Smooth muscle cell (in vitro differentiated cells): Measurements from ENCODE around the gene ANK3. TPM values are rescaled to one million over a fixed set of nuclear protein-coding genes. Genes with fewer than 3 reads are reported as not detected.

Experiments
- DNase-seq: peaks from one replicate; lab custom pipeline; 2025; ENCODE audit not compliant: unreplicated experiment; lab: John Stamatoyannopoulos, UW
- H2AFZ ChIP-seq: fragments of 200-600 bp; sonication (generic); 2 replicates; pipeline ENCODE4 v1.6.0; 2016; ENCODE audit warnings: antibody characterized with exemption, low read depth, mild to moderate bottlenecking
- H3F3A ChIP-seq: fragments of 200-600 bp; sonication (generic); 2 replicates; pipeline ENCODE4 v1.6.0; 2017; ENCODE audit warnings: antibody characterized with exemption, low read depth
- H3K27ac ChIP-seq: fragments of 200-600 bp; sonication (generic); 2 replicates; pipeline ENCODE4 v1.5.1; 2016; ENCODE audit warnings: low read depth, mild to moderate bottlenecking
- H3K27me3 ChIP-seq: fragments of 200-600 bp; sonication (generic); 2 replicates; pipeline ENCODE4 v1.6.1; 2016; ENCODE audit warnings: low read depth, mild to moderate bottlenecking
- H3K36me3 ChIP-seq: fragments of 200-600 bp; sonication (generic); 2 replicates; pipeline ENCODE4 v1.5.1; 2016; ENCODE audit warnings: low read depth
- H3K4me1 ChIP-seq: fragments of 200-600 bp; sonication (generic); 2 replicates; pipeline ENCODE4 v1.5.1; 2016; ENCODE audit warnings: low read depth
- H3K4me2 ChIP-seq: fragments of 200-600 bp; sonication (generic); 2 replicates; pipeline ENCODE4 v1.6.0; 2016; ENCODE audit warnings: mild to moderate bottlenecking
- H3K4me3 ChIP-seq: fragments of 200-600 bp; sonication (generic); 2 replicates; pipeline ENCODE4 v1.5.1; 2016; ENCODE audit warnings: mild to moderate bottlenecking
- H3K79me2 ChIP-seq: fragments of 200-600 bp; sonication (generic); 2 replicates; pipeline ENCODE4 v1.6.0; 2016; ENCODE audit warnings: low read depth, mild to moderate bottlenecking
- H3K9ac ChIP-seq: fragments of 200-600 bp; sonication (generic); 2 replicates; pipeline ENCODE4 v1.6.0; 2016; ENCODE audit warnings: low read depth
- H3K9me3 ChIP-seq: fragments of 200-600 bp; sonication (generic); replicated peaks from 2 replicates; pipeline ENCODE4 v1.5.1; 2016; ENCODE audit warnings: low read depth
- H4K20me1 ChIP-seq: fragments of 200-600 bp; sonication (generic); 2 replicates; pipeline ENCODE4 v1.6.0; 2016; ENCODE audit warnings: low read depth
- WGBS: methylation state at CpG from one replicate; pipeline ENCODE4 v1.1.7; 2016; ENCODE audit warnings: low lambda C conversion rate; 5-methylcytosine and 5-hydroxymethylcytosine counted together
- polyA plus RNA-seq: library from polyadenylated mRNA; unstranded; fragments of >200 nt; fragmentation: Nextera tagmentation; extraction: Ambion mirVana; gene quantifications from 2 replicates; pipeline ENCODE4 v1.2.1, GENCODE V29; 2016
- total RNA-seq: library from RNA; depleted of rRNA; stranded (reverse); fragments of >200 nt; gene quantifications from 2 replicates; pipeline ENCODE4 v1.2.3, GENCODE V29; 2014
- TF ChIP-seq, protein P1 (sequence below): fragments of 200-600 bp; sonication (generic); IDR thresholded peaks from 2 replicates; pipeline ENCODE4 v1.5.1; 2017; ENCODE audit warnings: borderline replicate concordance, mild to moderate bottlenecking, antibody characterized with exemption; ENCODE audit not compliant: insufficient read depth, poor library complexity, severe bottlenecking

The ANK3 gene
- total and polyA plus RNA-seq, 2 experiments from 2014 or later = 28.2 to 85.5 TPM

- TF ChIP-seq, protein P1, sequence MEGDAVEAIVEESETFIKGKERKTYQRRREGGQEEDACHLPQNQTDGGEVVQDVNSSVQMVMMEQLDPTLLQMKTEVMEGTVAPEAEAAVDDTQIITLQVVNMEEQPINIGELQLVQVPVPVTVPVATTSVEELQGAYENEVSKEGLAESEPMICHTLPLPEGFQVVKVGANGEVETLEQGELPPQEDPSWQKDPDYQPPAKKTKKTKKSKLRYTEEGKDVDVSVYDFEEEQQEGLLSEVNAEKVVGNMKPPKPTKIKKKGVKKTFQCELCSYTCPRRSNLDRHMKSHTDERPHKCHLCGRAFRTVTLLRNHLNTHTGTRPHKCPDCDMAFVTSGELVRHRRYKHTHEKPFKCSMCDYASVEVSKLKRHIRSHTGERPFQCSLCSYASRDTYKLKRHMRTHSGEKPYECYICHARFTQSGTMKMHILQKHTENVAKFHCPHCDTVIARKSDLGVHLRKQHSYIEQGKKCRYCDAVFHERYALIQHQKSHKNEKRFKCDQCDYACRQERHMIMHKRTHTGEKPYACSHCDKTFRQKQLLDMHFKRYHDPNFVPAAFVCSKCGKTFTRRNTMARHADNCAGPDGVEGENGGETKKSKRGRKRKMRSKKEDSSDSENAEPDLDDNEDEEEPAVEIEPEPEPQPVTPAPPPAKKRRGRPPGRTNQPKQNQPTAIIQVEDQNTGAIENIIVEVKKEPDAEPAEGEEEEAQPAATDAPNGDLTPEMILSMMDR = no peak
- Histone ChIP-seq H3F3A (no peaks in the 10 kb centered on the region), H3K27ac (no peak overlapping the region), H3K27me3 (no peaks in the 10 kb centered on the region), H3K79me2 (no peaks in the 10 kb centered on the region), H3K4me2 (no peak overlapping the region), H3K36me3 (no peaks in the 10 kb centered on the region), H3K9me3 (no peaks in the 10 kb centered on the region), H2AFZ (no peak overlapping the region), H3K4me3 (no peak overlapping the region), H3K9ac (no peak overlapping the region), H3K4me1 (no peaks in the 10 kb centered on the region), H4K20me1 (no peaks in the 10 kb centered on the region)
- DNase-seq = no peak
- 75% methylated on average over 6 of the region's 6 CpGs for WGBS
Measured at GRCh38 chr10:60237977-60238758, 151.5 kb downstream of the ANK3 start.

DNA sequence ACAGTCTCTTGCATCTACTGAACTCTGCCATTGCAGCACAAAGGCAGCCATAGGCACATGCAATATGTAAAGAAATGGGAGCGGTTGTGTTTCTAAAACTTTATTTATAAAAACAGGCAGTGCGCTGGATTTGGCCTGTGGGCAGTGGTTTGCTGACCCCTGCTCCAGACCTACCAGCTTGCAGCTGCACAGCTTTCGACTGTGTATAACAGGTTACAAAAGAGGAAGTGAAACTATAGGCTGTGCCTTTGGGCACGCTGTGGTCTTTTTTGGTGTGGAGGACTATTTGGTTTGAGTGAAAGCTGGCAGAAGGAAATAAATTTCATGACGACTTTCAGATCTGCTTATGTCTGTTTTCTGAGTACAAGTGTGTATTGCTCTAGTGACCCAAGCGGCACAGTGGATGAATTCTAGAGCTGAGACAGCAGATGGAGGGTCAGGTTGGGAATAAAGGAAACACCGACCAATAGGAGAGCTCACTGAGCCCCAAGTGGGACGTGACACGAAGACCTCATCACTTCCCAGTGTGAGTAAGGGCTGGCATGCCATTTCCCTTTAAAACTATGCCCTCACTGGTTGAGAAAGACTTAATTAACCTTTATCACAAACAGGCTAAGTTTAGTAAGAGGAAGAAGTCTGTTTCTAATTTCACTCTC lies 152.7 kb downstream of the ANK3 start:
- no peaks in the 10 kb centered on the region for H3K36me3 ChIP-seq

GRCh38 chr10:60235001-60235400 lies 154.7 kb downstream of the ANK3 start:
- no peaks in the 10 kb centered on the region for H3K4me1 ChIP-seq
- 87% methylated on average over 1 of the region's 1 CpG for WGBS
- no peak overlapping the region for H3K27ac ChIP-seq
- H3K36me3 ChIP-seq = no peaks in the 10 kb centered on the region
- no peaks in the 10 kb centered on the region for H3K79me2 ChIP-seq
- H3F3A ChIP-seq = no peaks in the 10 kb centered on the region
- H3K4me3 ChIP-seq = no peak overlapping the region
- H2AFZ ChIP-seq = no peak overlapping the region
- TF ChIP-seq, protein P1 = no peak
- H3K4me2 ChIP-seq = no peak overlapping the region
- H3K9ac ChIP-seq = no peak overlapping the region
- no peaks in the 10 kb centered on the region for H3K9me3 ChIP-seq
- DNase-seq = no peak
- no peaks in the 10 kb centered on the region for H4K20me1 ChIP-seq
- no peaks in the 10 kb centered on the region for H3K27me3 ChIP-seq

More for the DNA sequence above, 152.7 kb downstream of the ANK3 start:
- H3K27ac ChIP-seq = no peak overlapping the region
- WGBS = 89% methylated on average over 9 of the region's 9 CpGs
- no peaks in the 10 kb centered on the region for H3K79me2 ChIP-seq
- H3K4me1 ChIP-seq = no peaks in the 10 kb centered on the region
- no peaks in the 10 kb centered on the region for H3K9me3 ChIP-seq
- TF ChIP-seq, protein P1 = no peak
- DNase-seq = no peak
- no peak overlapping the region for H3K4me2 ChIP-seq
- H3K9ac ChIP-seq = no peak overlapping the region
- H3K4me3 ChIP-seq = no peak overlapping the region
- H2AFZ ChIP-seq = no peak overlapping the region
- H3F3A ChIP-seq = no peaks in the 10 kb centered on the region
- no peaks in the 10 kb centered on the region for H4K20me1 ChIP-seq
- no peaks in the 10 kb centered on the region for H3K27me3 ChIP-seq
